Stromal cell of bone marrow (primary cell): ENCODE measurements around the gene PCNX2.
A peak's percentile ranks its signal among the peaks of the same experiment; 100 is the strongest.

ENCODE experiments used
- DNase-seq: peaks from one replicate; pipeline ENCODE4 v3.0.0-alpha.2; 2012; ENCODE audit warnings: low read depth

Gene PCNX2, protein sequence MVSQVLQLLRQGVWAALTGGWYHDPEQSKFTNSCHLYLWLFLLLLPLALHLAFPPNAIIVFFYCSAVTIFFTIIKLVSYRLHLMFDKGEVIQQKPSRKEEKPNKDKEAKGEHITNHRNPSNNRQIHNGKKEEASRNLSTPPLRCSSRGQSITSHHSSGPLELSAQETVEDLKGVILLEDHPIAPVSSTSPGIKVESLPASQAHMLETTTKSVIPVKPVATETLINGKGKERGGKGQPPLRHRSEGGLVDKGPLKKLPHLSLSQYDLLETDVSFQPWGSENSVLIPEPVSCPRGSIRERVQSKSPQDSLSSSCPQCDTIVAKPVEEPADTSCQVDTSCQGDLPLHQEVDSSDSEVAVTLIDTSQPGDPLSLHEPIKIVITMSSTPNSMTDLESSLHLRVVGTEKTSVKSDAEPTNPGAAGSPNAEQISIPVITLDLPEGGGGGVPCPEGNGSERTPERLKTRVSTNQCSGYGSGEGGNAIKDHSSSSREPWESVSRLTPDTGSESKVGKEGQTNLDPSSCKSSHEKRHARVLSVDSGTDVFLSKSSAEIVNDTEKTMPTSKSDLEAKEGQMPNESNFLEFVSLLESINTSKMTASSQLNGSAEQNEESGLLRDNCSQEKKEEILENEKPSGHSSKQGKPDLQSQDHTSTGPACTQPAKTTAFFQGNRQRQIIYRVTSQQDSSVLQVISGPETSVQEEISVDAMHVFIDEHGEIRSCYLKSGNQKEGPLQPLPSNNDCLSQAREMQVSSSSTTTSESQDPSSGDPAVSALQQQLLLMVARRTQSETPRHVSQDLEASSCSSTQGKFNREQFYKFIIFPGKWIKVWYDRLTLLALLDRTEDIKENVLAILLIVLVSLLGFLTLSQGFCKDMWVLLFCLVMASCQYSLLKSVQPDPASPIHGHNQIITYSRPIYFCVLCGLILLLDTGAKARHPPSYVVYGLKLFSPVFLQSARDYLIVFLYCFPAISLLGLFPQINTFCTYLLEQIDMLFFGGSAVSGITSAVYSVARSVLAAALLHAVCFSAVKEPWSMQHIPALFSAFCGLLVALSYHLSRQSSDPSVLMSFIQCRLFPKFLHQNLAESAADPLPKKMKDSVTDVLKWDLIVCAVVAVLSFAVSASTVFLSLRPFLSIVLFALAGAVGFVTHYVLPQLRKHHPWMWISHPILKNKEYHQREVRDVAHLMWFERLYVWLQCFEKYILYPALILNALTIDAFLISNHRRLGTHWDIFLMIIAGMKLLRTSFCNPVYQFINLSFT (N-terminal part only)

DNA sequence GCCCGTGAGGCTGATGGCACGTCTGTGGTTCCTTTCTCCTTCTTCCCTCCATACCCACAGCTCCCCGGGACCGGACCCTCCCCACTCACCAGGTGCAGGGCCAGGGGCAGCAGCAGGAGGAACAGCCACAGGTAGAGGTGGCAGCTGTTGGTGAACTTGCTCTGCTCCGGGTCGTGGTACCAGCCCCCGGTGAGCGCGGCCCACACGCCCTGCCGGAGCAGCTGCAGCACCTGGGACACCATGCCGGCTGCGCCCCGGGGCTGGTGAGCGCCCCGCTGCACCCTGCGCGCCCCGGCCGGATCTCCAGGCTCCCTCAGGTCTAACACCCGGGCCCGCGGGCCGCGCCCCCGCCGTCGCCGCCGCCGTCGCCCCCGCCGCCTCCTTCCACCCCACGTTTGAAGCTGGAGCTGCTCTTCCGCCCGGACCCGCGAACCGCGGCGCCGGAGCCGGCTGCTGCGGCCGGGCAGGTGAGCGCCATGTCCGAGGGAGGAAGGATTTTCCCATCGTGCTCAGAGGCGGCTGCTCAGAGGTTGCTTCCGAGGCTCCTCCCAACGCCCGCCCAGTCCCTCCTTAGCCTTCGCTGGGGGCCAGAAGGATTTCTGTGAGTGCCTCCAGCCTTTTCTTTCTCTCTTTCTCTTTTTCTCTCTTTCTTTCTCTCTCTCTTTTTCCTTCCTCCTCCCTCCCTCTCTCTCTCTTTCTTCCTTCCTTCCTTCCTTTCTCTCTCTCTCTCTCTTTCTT, at the start of gene PCNX2:
PCNX2 (minus strand) TSS at position 489 of the 738 bp plus-strand sequence; CDS start at position 242, 247 bp downstream.
- DNase-seq: peak; percentile 33

DNA sequence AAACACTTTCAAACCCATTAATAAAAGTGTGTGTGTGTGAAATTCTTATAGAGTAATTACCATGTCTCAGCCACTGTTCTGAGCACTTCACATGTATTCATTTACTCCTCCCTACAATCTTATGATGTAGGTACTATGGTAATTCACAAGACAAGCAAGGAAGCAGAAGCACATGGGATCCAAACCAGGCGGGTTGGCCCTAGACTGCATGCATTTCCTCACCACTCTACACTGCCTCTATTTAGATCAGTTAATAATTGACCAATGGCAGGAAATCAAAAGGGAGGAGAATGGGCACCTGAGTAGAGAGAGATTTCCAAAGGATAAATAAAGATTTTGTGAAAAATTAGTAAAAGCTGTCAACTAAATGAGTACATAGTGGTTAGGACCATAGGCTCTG, 47.7 kb upstream of the PCNX2 start:
- no peak for DNase-seq

DNA sequence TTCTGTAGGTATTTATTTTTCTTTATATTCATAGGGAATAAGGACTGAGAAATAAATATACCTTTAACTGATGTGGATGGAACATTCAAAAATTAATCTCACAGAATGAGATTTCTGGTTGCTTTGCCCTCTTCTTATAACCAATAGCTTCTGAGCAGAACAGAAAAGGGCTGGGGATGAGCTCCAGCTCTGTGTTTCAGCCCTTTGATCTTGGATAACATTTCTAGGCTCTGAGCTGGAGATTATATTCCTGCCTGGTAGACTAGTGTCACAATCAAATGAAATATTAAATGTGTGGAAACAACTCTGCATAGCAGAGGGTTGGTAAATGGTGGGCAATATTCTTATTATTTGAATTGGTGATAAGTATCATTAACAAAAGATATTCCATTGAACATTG, 46.6 kb upstream of the PCNX2 start:
- no peak for DNase-seq

DNA sequence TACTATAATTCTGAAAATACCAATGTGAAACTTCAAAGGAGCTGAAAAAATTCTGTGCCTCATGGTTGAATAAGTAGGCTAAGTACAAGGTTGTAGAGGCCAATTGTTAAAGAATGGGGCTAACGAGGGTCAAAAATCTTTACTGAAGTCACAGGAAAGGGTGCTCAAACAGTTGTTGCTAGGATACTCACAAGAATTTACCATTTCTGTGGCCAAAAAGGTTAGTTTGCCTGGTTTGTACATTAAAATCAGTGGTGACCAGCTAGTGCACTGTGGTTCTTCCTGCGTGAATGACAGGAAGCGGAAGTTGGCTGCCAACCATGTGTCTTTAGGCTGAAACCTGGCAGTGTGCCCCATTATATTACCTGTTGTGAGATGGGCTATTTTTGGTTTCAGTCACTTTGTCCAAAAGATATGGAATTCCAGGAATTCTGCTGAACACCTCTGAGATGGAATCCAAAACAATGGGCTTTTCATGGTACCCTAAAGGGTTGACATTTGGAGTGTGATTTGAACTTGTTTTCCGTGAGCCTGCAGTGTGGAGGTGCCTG, 45.5 kb upstream of the PCNX2 start:
- no peak for DNase-seq

DNA sequence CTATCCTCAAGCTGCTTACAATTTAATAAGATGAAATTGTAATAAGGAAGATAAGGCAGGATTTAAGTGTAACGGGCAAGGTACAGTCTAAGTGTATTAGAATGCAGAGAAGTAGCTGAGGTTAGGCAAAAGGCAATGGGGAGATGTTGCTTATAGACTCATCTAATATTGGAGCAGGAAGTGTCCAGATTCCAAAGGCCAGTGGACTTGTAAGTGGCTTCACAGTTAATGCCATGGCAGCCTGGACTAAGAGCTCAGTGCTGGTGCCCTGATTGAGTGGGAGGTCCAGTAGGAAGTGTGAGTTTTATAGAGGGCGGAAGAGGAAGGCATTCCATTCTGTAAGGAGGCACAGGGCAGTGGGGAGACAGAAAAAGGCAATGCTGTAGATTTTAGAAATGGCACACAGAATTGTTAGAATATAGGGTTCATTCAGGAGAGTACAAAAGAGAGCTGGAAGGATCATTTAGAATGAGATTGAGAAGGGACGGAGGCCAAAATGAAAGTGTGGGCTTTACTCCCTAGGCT, 44.6 kb upstream of the PCNX2 start:
- no peak for DNase-seq

DNA sequence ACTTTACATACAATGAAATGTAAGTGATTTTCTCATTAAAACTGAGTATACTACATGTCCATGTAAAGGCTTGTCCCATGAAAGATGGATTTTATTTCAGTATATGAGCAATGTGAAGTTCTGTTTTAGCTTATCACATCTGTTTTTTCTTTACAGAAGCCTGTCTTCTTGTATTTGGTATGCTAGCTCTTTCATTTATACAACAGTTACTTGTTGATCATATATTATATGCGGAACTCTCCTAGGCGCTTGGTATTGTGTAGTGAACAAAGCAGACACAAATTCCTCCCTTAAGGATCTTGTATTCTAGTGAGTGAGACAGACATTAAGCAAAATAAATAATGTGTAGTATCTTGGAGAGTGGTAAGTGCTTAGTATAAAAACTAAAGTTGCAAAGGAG, 42.6 kb upstream of the PCNX2 start:
- no peak for DNase-seq

DNA sequence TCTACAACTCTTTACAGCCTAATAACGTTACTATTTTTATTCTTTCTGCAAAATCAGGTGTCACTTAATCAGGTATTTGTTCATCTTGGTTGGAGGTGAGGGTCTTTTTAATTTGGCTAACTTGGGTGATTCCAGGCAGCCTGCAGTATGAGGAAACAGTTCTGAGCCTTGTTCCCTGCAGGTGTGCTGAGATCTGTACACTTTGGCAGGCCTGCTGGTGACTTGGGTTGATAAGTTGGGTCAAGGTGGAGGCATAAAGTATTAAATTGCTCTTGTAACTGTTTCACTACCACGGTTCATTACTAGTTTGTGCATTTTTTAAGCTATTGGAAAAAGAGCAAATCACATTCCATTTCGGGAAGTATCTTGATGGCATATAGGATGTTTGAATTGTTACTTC, 42.0 kb upstream of the PCNX2 start:
- DNase-seq: no peak

DNA sequence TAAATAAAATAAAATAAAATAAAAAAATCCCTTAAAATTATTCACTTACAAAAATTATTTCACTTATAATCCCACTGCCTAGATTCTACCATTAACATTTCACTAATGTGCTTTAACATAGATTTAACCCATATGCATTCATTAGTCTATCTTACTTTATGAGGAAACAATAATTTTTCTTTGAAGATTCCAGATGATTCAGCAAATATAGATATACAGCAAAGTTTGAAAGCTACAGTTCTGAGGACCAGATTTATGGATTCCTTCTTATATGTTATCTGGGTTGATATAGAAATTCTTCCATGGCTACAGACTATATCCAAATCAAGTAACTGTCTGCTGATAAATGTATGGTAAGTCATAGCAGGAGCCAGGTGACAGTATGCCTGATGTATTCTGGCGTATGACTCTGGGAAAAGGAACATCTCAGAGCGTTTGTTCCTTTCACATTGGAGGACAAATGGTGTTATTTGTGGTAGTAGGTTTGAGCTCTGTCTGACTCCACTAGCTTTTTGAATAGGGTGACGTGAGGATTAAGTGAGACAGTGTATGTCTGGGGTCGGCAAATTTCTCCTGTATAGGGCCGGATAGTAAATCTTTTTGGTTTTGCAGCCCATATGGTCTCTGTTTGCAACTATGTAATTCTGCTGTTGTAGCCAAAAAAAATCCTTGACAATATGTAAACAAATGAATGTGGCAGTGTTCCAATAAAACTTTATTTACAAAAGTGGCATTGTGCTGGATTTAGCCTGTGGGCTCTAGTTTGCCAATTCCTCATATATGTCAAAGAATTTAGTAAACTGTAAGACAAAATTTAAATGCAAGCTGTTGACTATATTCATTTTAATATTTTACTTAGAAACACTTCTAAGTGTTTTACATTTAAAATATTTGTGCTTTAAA, 41.3 kb upstream of the PCNX2 start:
- DNase-seq: no peak

DNA sequence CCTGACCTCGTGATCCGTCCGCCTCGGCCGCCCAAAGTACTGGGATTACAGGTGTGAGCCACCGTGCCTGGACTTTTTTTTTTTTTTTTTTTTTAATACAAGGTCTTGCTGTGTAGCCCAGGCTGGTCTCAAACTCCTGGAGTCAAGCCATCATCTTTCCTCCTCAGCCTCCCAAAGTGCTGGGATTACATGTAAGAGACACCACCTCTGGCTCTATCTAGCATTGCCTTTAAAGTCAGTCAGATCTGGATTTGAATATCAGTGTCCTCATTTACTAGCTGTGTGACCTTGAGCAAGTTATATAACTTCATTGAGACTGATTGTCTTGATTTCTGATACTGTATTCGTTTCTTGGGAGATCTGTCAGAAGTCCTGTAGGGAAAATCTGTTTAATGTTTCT, 38.6 kb upstream of the PCNX2 start:
- DNase-seq: no peak

DNA sequence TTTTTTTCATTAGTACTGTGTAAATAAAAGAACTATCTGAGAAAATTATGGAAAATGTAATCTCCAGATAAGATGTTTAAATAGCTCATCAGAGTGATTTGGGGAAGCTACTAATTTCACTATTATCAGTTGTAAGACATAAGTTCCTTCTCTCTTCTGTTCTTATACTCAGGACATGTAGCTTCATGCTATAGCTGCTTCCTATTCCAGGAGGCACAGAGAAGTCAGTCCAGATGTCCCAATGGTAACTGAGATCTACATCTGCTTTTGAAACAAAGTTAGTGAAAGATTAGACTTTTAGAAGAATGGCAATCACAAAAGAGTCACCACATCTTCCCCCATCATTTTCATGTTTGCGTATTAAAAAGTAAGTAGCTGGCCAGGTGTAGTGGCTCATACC, 37.6 kb upstream of the PCNX2 start:
- no peak for DNase-seq

DNA sequence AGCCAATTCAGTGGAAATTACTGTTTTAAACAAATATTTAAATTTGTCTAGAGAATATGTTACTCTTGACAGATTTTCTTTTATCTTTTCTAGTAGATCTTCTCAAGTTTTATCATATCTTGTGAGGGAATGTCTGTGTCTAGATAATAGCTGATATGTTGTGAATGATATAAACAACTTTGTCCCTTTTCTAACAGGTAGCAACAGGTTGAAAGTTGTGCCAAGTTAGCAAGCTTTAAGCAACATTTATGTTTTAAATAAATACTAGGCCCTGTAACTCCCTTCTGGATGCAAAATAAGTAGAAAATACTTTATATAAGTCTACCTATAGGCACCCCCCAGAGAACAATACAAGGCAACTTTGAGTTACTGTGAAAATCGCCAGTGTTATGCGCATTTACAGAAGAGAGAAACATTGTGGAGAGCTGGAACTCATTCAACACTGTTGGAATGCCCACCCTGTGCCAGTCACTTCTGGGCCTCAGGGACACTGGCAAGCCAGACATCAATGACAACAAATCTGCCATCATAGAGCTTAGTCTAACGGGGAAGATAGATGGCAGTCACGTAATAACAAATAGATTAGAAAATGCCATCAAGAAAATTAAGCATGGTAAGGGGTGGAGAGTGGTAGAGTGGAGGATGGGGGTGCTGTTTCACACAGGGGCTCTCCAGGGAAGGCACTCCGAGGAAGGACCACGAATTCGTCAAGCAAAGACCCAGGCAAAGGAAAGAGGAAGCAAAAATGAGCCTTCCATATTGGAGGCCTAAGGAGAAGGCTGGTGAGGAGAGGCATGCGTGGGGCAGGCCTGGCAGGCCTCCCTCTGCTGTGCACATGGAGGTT, 36.4 kb upstream of the PCNX2 start:
- no peak for DNase-seq

DNA sequence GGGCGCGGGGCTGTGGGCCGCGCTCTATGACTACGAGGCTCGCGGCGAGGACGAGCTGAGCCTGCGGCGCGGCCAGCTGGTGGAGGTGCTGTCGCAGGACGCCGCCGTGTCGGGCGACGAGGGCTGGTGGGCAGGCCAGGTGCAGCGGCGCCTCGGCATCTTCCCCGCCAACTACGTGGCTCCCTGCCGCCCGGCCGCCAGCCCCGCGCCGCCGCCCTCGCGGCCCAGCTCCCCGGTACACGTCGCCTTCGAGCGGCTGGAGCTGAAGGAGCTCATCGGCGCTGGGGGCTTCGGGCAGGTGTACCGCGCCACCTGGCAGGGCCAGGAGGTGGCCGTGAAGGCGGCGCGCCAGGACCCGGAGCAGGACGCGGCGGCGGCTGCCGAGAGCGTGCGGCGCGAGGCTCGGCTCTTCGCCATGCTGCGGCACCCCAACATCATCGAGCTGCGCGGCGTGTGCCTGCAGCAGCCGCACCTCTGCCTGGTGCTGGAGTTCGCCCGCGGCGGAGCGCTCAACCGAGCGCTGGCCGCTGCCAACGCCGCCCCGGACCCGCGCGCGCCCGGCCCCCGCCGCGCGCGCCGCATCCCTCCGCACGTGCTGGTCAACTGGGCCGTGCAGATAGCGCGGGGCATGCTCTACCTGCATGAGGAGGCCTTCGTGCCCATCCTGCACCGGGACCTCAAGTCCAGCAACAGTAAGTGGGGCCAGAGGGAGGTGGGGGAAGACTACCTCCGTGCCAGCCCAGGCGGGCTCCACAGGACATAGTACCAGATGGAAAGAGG, 32.8 kb upstream of the PCNX2 start:
- DNase-seq: no peak

DNA sequence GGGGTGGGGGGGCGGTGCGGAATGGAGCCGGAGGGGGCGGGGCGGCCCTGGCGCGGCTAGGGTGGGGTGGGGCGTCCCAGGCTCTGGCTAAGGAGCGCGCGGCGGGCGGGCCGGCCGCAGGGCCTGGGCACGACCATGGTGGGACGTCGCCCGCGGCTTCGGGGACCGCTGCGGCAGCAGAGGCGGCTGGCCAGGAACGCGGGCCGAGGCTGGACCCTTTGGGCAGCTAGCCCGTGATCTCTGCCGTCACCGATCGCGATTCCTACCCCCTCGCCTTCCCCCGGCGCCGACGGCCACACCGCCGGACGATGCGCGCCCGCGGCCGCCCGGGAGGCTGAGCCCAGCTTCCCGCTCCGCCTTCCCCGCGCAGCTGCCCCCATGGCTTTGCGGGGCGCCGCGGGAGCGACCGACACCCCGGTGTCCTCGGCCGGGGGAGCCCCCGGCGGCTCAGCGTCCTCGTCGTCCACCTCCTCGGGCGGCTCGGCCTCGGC, 32.2 kb upstream of the PCNX2 start, which contains the start of gene MAP3K21:
MAP3K21 (plus strand) TSS at position 74 of the 491 bp plus-strand sequence; CDS start at position 379, 305 bp downstream.
- no peak for DNase-seq

DNA sequence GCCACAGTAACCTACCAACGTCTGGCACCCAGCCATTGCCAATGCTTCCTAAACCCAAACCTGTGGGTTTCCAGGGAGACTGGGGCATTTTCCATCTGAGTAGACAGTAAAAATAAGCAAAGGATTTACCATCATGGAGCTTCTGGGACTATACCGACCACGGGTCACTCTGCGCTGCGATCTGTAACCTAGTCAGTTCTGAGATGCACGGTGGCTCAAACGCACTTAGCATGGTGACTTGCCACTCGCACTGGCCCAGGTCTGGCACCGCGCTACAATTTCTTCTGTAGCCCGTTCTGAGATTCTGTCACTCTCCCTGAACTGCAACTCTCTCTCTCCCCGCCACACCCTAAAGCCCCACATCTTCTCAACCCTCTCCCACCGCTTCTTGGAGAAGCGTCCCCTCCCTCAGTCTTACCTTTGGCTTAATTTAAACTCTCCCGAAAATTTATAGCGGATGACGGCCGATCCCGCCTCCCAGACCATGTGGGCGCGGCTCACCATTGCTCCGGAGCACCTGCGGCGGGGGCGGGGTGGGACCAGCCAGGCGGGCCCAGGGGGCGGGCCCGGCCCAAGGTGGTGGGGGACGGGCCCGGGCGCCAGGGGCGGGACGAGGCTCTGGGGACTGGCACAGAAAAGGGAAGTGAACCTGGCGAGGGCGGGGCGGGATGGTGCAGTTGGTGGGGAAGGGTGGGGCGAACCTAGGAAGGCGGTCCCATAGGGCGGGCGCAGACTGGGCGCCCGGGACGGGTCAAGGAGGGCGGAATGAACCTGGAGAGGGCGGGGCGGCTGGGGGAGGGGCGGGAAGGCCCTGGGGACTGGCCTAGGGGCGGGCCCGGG, 31.5 kb upstream of the PCNX2 start:
- no peak for DNase-seq

DNA sequence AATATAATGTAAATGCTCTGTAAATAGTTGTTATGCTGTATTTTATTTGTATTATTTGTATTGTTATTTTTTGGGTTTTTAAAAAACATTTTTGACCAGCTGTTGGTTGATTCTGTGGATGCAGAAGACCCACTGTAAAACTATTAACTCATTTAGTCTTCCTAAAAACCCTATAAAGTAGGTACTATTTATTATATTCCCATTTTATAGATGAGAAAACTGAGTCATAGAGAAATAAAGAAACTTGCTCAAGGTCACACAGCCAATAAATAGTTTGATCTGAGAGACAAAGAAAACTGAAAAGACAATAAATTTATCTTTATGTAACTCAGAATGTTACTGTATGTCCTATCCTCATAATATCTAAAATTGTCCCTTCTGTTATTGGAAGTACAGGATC, 30.8 kb upstream of the PCNX2 start:
- DNase-seq: no peak

DNA sequence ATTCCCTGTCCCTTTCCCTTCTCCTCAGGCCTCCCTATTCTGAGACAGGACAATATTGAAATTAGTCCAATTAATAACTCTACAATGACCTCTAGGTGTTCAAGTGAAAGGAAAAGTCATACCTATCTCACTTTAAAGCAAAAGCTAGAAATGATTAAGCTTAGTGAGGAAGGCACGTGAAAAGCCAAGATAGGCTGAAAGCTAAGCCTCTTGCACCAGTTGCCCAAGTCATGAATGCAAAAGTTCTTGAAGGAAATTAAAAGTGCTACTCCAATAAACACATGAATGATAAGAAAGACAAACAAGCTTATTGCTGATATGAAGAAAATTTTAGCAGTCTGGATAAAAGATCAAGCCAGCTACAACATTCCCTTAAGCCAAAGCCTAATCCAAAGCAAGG, 28.2 kb upstream of the PCNX2 start:
- no peak for DNase-seq

DNA sequence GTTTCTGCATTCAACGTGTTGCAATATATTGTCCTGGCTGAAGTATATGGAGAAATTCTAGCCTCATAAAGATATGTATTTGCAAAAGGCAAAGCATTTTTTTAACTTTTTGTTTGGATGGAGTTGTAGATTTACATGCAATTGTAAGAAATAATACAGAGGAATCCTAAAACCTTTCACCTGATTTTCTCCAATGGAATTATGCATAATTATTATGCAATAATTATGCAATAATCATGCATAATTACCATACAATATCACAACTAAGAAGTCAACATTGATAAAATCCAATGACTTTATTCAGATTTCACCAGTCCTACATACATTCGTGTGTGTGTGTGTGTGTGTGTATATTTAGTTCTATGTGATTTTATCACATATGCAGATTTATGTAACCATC, 24.5 kb upstream of the PCNX2 start:
- DNase-seq: no peak
